K562 (cell line): Measurements from ENCODE around the gene CYP46A1. TPM values are rescaled to one million over a fixed set of nuclear protein-coding genes. Genes with fewer than 3 reads are reported as not detected.
A peak's percentile ranks its signal among the peaks of the same experiment; 100 is the strongest.

Experiments
- BMI1 ChIP-seq: fragments of 150-350 bp; IDR thresholded peaks from 2 replicates; pipeline ENCODE4 v1.6.1; 2014; ENCODE audit warnings: low read length
- CTBP1 ChIP-seq: fragments of 450-650 bp; IDR thresholded peaks from 2 replicates; pipeline ENCODE4 v1.6.1; 2016; ENCODE audit warnings: borderline replicate concordance
- CTCFL ChIP-seq: IDR thresholded peaks from 2 replicates; pipeline ENCODE4 v1.6.1; 2011; ENCODE audit warnings: borderline replicate concordance, low read depth, mild to moderate bottlenecking, moderate library complexity, low read length; ENCODE audit not compliant: insufficient read depth, poor library complexity, severe bottlenecking
- GATAD2B ChIP-seq: fragments of 450-650 bp; IDR thresholded peaks from 2 replicates; pipeline ENCODE4 v1.6.1; 2017; ENCODE audit warnings: mild to moderate bottlenecking, borderline replicate concordance
- GTF2E2 ChIP-seq: fragments of 200-800 bp; sonication (Bioruptor generic); IDR thresholded peaks from 2 replicates; pipeline ENCODE4 v1.6.1; 2016; ENCODE audit warnings: missing genetic modification characterization, missing compliant biosample characterization
- RAD21 ChIP-seq, 2 experiments: fragments of 250-450 bp in 1 of 2; fragments of 450-650 bp in 1 of 2; sonication (Bioruptor Pico) in 1 of 2; formaldehyde crosslinking in 1 of 2; IDR thresholded peaks in 1 of 2; conservative IDR thresholded peaks in 1 of 2; 2 replicates each; pipeline versions ENCODE4 v1.4.0 to v1.8.0; 2020 to 2022; ENCODE audit warnings: mild to moderate bottlenecking in 2 of 2, moderate library complexity in 1 of 2
- REST ChIP-seq, 2 experiments: fragments of 450-650 bp; formaldehyde crosslinking in 1 of 2; IDR thresholded peaks; 2 replicates each; pipeline versions ENCODE4 v1.4.0 to v1.6.1; 2014 to 2020; ENCODE audit warnings: mild to moderate bottlenecking in 2 of 2, borderline replicate concordance in 1 of 2, low read depth in 1 of 2
- SMC3 ChIP-seq: conservative IDR thresholded peaks from 2 replicates; pipeline ENCODE4 v1.6.1; 2011; ENCODE audit warnings: low read depth, low read length, improper control_type of control experiment; ENCODE audit not compliant: insufficient read depth
- ZNF592 ChIP-seq: fragments of 450-650 bp; IDR thresholded peaks from 2 replicates; pipeline ENCODE4 v1.6.1; 2017; ENCODE audit warnings: antibody characterized with exemption, mild to moderate bottlenecking
- polyA plus RNA-seq, 8 experiments: library from polyadenylated mRNA; depleted of rRNA in 4 of 8; stranded (reverse) in 5 of 8; unstranded in 3 of 8; fragments of >200 nt; fragmentation: Nextera tagmentation in 2 of 8; fragmentation: Illumina TruSeq in 1 of 8; extraction: Ambion mirVana in 2 of 8; extraction: Trizol in 1 of 8; gene quantifications; 2 replicates each; pipeline versions ENCODE4 v1.2.1 to v1.2.3, GENCODE V29; 2011 to 2014; ENCODE audit warnings: inconsistent platforms in 1 of 8, missing spikeins in 1 of 8
- total RNA-seq, 7 experiments: library from RNA; depleted of rRNA in 6 of 7; stranded (reverse); fragments of >200 nt in 6 of 7; fragmentation: Illumina TruSeq in 2 of 7; extraction: Trizol in 2 of 7; gene quantifications; 2 replicates each; pipeline versions ENCODE4 v1.2.1 to v1.2.3, GENCODE V29; 2011 to 2021; ENCODE audit warnings: low replicate concordance in 1 of 7

Gene CYP46A1
- total and polyA plus RNA-seq, 9 of the 15 experiments (the other 6 are each of a cell fraction or from before 2014, with no cell fraction given): not detected

GRCh38 chr14:99729991-99730875 lies 46.1 kb downstream of the CYP46A1 start (continued):
- peak; percentile 50; the same call in 1 of the 2 replicates for TF ChIP-seq REST (IDR thresholded peaks at IDR 0.05; ENCODE audit: borderline replicate concordance)
- no peak for TF ChIP-seq REST (CRISPR knock-in tag; IDR thresholded peaks at IDR 0.05; ENCODE audit: low read depth)
- 0 out of 2 replicates have a peak, but pooled peaks have one; percentile 30 for TF ChIP-seq CTBP1
- TF ChIP-seq GATAD2B: 0 out of 2 replicates have a peak, but pooled peaks have one; percentile 39
- peak; percentile 55; the same call in 1 of the 2 replicates for TF ChIP-seq SMC3
- TF ChIP-seq ZNF592: no peak
- no peak for TF ChIP-seq GTF2E2 (tag)
- TF ChIP-seq BMI1: no peak
- peak; percentile 38 to 67 for TF ChIP-seq RAD21 (CRISPR knock-in tag; conservative IDR thresholded peaks at IDR 0.05 in 1 of 2, IDR thresholded peaks at IDR 0.05 in 1 of 2)
- peak; percentile 37 for TF ChIP-seq CTCFL
